Dermis blood vessel endothelial cell (primary cell): ENCODE measurements around the gene SAG. TPM values are rescaled to one million over a fixed set of nuclear protein-coding genes. Genes with fewer than 3 reads are reported as not detected.
"Not testable (repeated sequence)": the region's sequence is repeated elsewhere in the genome, so short reads cannot be mapped to it uniquely, and the experiment has no call there.

ENCODE experiments used
- DNase-seq: peaks from one replicate; pipeline ENCODE4 v3.0.0; 2010
- total RNA-seq: library from RNA; depleted of rRNA; stranded (reverse); fragments of >200 nt; gene quantifications from 2 replicates; pipeline ENCODE4 v1.2.3, GENCODE V29; 2014

The SAG gene
- total RNA-seq, 1 donor from 2014 or later = not detected

GRCh38 chr2:233334915-233335314 is 27.3 kb downstream of the SAG start:
- no peak for DNase-seq

- DNase-seq = not testable (repeated sequence)
These were observed 28.5 kb downstream of the SAG start for GRCh38 chr2:233336091-233336490.

DNA sequence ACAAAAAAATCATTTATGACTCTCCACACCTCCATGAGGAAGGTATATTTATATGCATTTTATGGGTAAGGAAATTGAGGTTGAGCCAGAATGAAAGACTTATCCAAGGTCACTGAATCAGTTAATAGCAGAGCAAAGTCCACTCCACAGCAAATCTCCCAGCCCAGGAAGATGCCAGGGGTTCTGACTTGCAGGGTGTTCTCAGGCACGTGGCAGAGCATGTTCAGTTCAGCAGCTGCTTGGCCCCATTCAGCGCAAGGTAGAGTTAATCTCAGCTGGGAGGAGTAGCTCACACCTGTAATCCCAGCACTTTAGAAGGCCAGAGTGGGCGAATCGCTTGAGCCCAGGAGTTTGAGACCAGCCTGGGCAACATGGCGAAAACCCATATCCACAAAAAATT is 28.9 kb downstream of the SAG start:
- DNase-seq = no peak

DNA sequence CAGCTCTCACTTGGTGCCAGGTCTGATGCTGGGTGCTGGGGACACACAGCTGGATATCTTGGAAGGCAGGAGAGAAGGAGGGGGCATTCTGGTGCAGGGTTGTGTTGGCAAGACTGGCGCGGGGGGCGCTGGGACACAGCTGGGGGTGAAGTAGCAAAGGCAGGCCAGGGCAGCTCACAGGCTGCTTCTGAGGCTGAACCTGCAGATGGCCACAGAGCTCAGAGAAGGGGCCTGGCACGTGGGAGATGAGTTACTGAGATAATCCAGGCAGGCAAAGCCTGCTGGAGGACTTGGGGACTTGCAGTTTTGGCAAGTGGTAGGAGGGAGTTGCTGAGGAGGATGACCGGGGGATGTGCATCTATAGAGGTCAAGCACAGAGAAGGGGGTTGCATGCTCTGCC is 30.4 kb downstream of the SAG start:
- no peak for DNase-seq

GRCh38 chr2:233338812-233339368 is 31.3 kb downstream of the SAG start:
- DNase-seq = no peak

GRCh38 chr2:233339427-233339826 is 31.8 kb downstream of the SAG start:
- DNase-seq = no peak

GRCh38 chr2:233341296-233341695 is 33.7 kb downstream of the SAG start:
- DNase-seq = no peak

- DNase-seq = no peak
These were observed 34.7 kb downstream of the SAG start for GRCh38 chr2:233342301-233342700.

GRCh38 chr2:233343171-233343705 is 35.6 kb downstream of the SAG start:
- no peak for DNase-seq

DNA sequence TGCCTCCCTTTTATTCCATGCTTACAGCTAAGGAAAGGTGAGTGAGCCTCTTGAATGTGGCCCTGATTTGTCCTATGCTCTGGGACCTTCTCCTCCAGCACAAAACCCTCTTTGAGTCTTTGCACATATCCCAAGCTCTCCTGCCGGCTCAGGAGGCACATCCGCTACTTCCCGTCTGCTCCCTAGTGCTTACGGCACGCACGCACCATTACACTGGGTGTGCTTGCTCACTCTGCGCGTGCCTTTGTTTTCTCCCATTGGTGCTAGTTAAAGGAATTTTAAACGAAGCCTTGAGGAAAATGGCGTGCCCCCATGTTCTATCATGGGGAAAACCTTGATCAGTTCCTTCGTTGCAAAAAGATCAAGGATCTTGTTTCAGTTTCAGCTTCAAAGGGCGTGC is 38.8 kb downstream of the SAG start:
- DNase-seq = no peak

- DNase-seq = no peak
These were observed 39.3 kb downstream of the SAG start for GRCh38 chr2:233346930-233347329.

- peak; percentile 78 for DNase-seq
These were observed 41.7 kb downstream of the SAG start for GRCh38 chr2:233349005-233349998.

GRCh38 chr2:233350708-233351107 is 43.1 kb downstream of the SAG start:
- peak; percentile 82 for DNase-seq

GRCh38 chr2:233351423-233351822 is 43.8 kb downstream of the SAG start:
- no peak for DNase-seq

- DNase-seq = no peak
These were observed 44.7 kb downstream of the SAG start for GRCh38 chr2:233352141-233352842.

- no peak for DNase-seq
These were observed 45.6 kb downstream of the SAG start for GRCh38 chr2:233353101-233353768.

DNA sequence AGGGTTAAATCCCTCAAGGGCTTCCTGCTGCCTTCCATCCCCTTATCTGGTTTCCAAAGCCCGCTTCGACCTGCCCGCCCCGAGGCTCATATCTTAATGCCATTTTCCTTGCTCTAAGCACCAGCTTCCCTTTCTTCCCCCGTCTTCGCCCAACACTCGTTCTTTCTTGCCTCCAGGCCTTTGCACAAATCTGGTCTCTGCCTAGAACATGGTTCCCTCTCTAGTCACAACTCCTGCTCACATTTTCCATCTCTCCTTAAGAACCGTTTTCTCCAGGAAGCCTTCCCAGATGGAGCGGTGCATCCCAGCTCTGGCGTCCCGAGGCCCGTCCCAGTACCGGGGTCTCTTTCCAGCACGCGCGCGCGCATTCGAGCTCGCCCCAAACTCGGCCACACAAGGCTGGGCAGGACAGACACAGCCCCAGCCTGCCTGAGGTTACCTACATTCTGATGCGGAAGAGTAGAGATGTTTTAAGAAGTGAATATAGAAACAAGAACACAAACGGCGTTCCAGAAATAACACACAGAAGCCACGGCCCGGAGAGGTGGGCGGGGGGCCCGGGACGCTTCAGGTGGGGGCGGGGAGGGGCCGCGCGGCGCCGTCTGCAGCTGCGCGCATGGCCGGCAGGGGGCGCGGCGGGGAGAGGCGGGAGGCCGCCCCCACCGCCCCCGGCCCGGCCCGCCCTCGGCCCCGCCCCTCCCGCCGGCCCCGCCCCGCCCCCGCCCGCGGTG is 46.3 kb downstream of the SAG start, which contains the start of gene DGKD:
DGKD (plus strand) TSS at position 726 of the 731 bp plus-strand sequence. CDS start 25 bp downstream, outside the sequence.
- peak; percentile 67 for DNase-seq

- no peak for DNase-seq
These were observed 46.9 kb downstream of the SAG start for GRCh38 chr2:233354500-233354924.

- peak; percentile 28 for DNase-seq
These were observed 47.5 kb downstream of the SAG start for GRCh38 chr2:233354971-233355574.

DNA sequence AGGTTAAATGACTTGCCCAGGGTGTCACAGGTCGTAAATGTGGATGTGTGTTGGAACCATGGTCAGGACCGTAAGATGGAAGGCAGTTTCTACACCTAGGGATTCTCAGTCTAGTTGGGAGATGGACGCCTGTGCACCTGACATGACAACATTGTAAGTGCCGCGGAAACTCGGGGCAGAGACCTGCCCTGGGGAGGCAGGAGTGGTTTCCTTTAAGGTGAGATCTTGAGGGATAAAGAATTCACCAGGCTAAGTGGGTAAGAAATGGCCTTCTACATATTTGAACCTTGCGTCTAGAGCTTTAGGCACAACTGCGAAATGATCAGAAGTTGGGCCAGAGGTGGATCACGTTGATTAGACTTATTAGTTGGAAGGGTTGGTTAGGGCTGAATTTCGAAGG is 48.3 kb downstream of the SAG start:
- DNase-seq = no peak
